Loucy (cell line): ENCODE measurements around the gene FYN.

ENCODE experiments used
- H2AFZ ChIP-seq: fragments of 200-600 bp; sonication (generic); 2 replicates; pipeline ENCODE4 v1.6.0; 2016; ENCODE audit warnings: antibody characterized with exemption, mild to moderate bottlenecking, low read length, moderate library complexity
- H3F3A ChIP-seq: fragments of 200-600 bp; 2 replicates; pipeline ENCODE4 v1.6.0; 2016; ENCODE audit warnings: antibody characterized with exemption, low read depth, mild to moderate bottlenecking
- H3K27me3 ChIP-seq: fragments of 200-600 bp; sonication (generic); 2 replicates; pipeline ENCODE4 v1.6.1; 2014; ENCODE audit warnings: low read length, mild to moderate bottlenecking; ENCODE audit not compliant: insufficient read depth, poor library complexity, severe bottlenecking
- H3K36me3 ChIP-seq: fragments of 200-600 bp; sonication (generic); 2 replicates; pipeline ENCODE4 v1.6.1; 2016; ENCODE audit warnings: low read length; ENCODE audit not compliant: insufficient read depth
- H3K4me1 ChIP-seq: fragments of 200-600 bp; sonication (generic); 2 replicates; pipeline ENCODE4 v1.5.1; 2014; ENCODE audit warnings: low read length, mild to moderate bottlenecking; ENCODE audit not compliant: insufficient read depth, poor library complexity, severe bottlenecking
- H3K4me2 ChIP-seq: fragments of 200-600 bp; sonication (generic); 2 replicates; pipeline ENCODE4 v1.6.0; 2014; ENCODE audit warnings: antibody characterized with exemption, low read length, low read depth, mild to moderate bottlenecking; ENCODE audit not compliant: poor library complexity, severe bottlenecking
- H3K4me3 ChIP-seq: fragments of 200-600 bp; sonication (generic); 2 replicates; pipeline ENCODE4 v1.5.1; 2014; ENCODE audit warnings: low read length, mild to moderate bottlenecking, mixed read lengths; ENCODE audit not compliant: poor library complexity, severe bottlenecking
- H3K79me2 ChIP-seq: fragments of 200-600 bp; sonication (generic); 2 replicates; pipeline ENCODE4 v1.6.1; 2014; ENCODE audit warnings: low read length; ENCODE audit not compliant: insufficient read depth
- H3K9ac ChIP-seq: fragments of 200-600 bp; sonication (generic); 2 replicates; pipeline ENCODE4 v1.6.0; 2014; ENCODE audit warnings: mild to moderate bottlenecking, low read depth, low read length, moderate library complexity; ENCODE audit not compliant: poor library complexity, severe bottlenecking
- H3K9me2 ChIP-seq: fragments of 200-600 bp; sonication (generic); replicated peaks from 2 replicates; pipeline ENCODE4 v1.6.1; 2016; ENCODE audit warnings: low read depth, low read length, mixed read lengths
- H3K9me3 ChIP-seq: fragments of 200-600 bp; sonication (generic); 2 replicates; pipeline ENCODE4 v1.6.1; 2014; ENCODE audit warnings: mild to moderate bottlenecking, antibody characterized with exemption, low read length, low read depth; ENCODE audit not compliant: insufficient read depth
- H4K20me1 ChIP-seq: fragments of 200-600 bp; sonication (generic); 2 replicates; pipeline ENCODE4 v1.6.0; 2014; ENCODE audit warnings: antibody characterized with exemption, low read length, mild to moderate bottlenecking; ENCODE audit not compliant: insufficient read depth, poor library complexity, severe bottlenecking
- CTCF ChIP-seq: fragments of 200-600 bp; sonication (generic); conservative IDR thresholded peaks from 2 replicates; pipeline ENCODE4 v1.5.1; 2014; ENCODE audit warnings: mild to moderate bottlenecking, antibody characterized with exemption, low read length
- EZH2phosphoT487 ChIP-seq: fragments of 200-600 bp; IDR thresholded peaks from 2 replicates; pipeline ENCODE4 v1.6.1; 2018; ENCODE audit warnings: antibody characterized with exemption, mild to moderate bottlenecking, moderate library complexity, borderline replicate concordance

FYN gene

GRCh38 chr6:111625099-111625416 lies 248.2 kb downstream of the FYN start:
- Histone ChIP-seq H3K9me3 (no peaks in the 10 kb centered on the region), H3F3A (no peaks in the 10 kb centered on the region), H3K4me1 (no peaks in the 10 kb centered on the region), H3K4me3 (no peak overlapping the region), H2AFZ (no peak overlapping the region), H3K4me2 (no peak overlapping the region), H4K20me1 (no peaks in the 10 kb centered on the region), H3K27me3 (no peaks in the 10 kb centered on the region), H3K9me2 (no peaks in the 10 kb centered on the region), H3K79me2 (no peaks in the 10 kb centered on the region), H3K9ac (no peak overlapping the region), H3K36me3 (no peaks in the 10 kb centered on the region)
- TF ChIP-seq EZH2phosphoT487, result no peak
- TF ChIP-seq CTCF, result no peak

GRCh38 chr6:111624401-111625098 lies 248.7 kb downstream of the FYN start:
- Histone ChIP-seq H4K20me1 (no peaks in the 10 kb centered on the region), H3F3A (no peaks in the 10 kb centered on the region), H3K79me2 (no peaks in the 10 kb centered on the region), H3K4me3 (no peak overlapping the region), H3K9me2 (no peaks in the 10 kb centered on the region), H3K4me1 (no peaks in the 10 kb centered on the region), H3K4me2 (no peak overlapping the region), H3K36me3 (no peaks in the 10 kb centered on the region), H3K9ac (no peak overlapping the region), H2AFZ (no peak overlapping the region), H3K27me3 (no peaks in the 10 kb centered on the region), H3K9me3 (no peaks in the 10 kb centered on the region)
- no peak for TF ChIP-seq CTCF
- TF ChIP-seq EZH2phosphoT487, result no peak

- H2AFZ ChIP-seq, result no peak overlapping the region
- TF ChIP-seq CTCF (no peak), EZH2phosphoT487 (no peak)
- H3K27me3 ChIP-seq, result no peaks in the 10 kb centered on the region
Measured at GRCh38 chr6:111623046-111623718, 250.1 kb downstream of the FYN start.

More at GRCh38 chr6:111623046-111623718, 250.1 kb downstream of the FYN start:
- H3K9me3 ChIP-seq, result no peaks in the 10 kb centered on the region
- no peaks in the 10 kb centered on the region for H3F3A ChIP-seq
- H3K36me3 ChIP-seq, result no peaks in the 10 kb centered on the region
- no peaks in the 10 kb centered on the region for H4K20me1 ChIP-seq
- no peak overlapping the region for H3K4me3 ChIP-seq
- H3K9me2 ChIP-seq, result no peaks in the 10 kb centered on the region
- H3K79me2 ChIP-seq, result no peaks in the 10 kb centered on the region
- no peak overlapping the region for H3K4me2 ChIP-seq
- H3K4me1 ChIP-seq, result no peaks in the 10 kb centered on the region
- H3K9ac ChIP-seq, result no peak overlapping the region
